22Rv1 (cell line): ENCODE results near the gene TMEM222.

Source experiments
- H3K27ac ChIP-seq: fragments of 450-650 bp; 2 replicates; pipeline ENCODE4 v1.5.1; 2017
- CTCF ChIP-seq: fragments of 450-650 bp; IDR thresholded peaks from 2 replicates; pipeline ENCODE4 v1.5.1; 2017; ENCODE audit warnings: mild to moderate bottlenecking
- ZFX ChIP-seq: fragments of 450-650 bp; IDR thresholded peaks from 2 replicates; pipeline ENCODE4 v1.6.1; 2017; ENCODE audit warnings: antibody characterized with exemption, borderline replicate concordance

The TMEM222 gene

GRCh38 chr1:27307874-27308598 is 13.9 kb upstream of the TMEM222 start:
- no peak overlapping the region for H3K27ac ChIP-seq
- TF ChIP-seq ZFX (no peak), CTCF (no peak)

DNA sequence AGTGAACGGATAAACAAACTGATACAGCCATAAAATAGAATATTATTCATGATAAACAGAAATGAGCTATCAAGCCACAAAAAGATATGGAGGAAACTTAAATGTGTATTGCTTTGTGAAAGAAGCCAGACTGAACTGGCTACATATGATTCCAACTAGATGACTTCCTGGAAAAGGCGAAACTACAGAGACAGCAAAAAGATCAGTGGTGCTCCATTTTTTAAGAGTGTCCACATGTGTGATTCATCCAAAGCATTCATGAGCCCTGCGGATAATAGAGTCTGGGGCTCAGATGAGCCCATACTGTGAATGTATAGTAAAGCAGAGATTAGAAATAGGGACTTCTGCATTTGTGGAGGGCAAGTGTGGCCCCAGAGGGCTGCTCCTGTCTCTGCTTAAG is 7.8 kb upstream of the TMEM222 start:
- H3K27ac ChIP-seq = no peak overlapping the region
- no peak for TF ChIP-seq CTCF
- TF ChIP-seq ZFX = no peak

GRCh38 chr1:27314737-27315136 is 7.2 kb upstream of the TMEM222 start:
- TF ChIP-seq CTCF (no peak), ZFX (no peak)

DNA sequence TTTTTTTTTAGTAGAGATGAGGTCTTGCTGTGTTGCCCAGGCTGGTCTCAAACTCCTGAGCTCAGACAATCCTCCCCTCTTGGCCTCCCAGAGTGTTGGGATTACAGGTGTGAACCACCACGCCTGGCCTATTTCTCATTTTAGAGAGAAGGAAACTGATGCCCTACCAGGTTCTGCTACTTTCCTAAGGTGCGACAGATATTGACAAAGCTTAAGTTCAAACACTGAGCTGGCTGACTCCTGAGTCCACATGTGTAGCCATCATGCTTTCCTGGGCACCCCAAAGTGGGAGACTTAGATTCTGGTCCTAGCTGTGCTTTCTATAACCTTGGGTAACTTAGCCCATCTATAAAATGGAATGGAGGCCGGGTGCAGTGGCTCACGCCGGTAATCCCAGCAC is 5.1 kb upstream of the TMEM222 start:
- TF ChIP-seq ZFX (no peak), CTCF (no peak)

More at GRCh38 chr1:27314737-27315136, 7.2 kb upstream of the TMEM222 start:
- no peak overlapping the region for H3K27ac ChIP-seq

GRCh38 chr1:27318136-27318535 is 3.8 kb upstream of the TMEM222 start:
- TF ChIP-seq ZFX (no peak), CTCF (no peak)

More for the DNA sequence above, 5.1 kb upstream of the TMEM222 start:
- no peak overlapping the region for H3K27ac ChIP-seq

DNA sequence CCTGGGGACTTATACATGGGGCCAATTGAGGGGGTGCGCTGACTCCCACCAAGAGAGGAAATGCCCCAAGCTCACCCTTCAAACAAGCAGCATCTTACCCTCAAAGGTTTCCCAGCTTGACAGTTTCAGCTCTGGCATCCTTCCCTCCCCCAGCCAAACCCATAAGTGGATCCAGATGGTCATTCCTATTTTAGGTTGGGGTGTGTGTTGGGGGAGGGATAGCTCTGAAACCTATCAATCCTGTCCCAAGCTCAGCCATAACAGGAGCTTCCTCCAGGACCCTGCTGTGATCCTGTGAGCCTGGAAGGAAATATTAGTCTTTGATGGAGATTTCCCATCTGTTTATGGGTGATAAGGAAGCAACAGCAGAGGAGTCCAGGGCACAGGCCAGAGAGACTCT is 3.4 kb upstream of the TMEM222 start:
- H3K27ac ChIP-seq = no peak overlapping the region
- no peak for TF ChIP-seq ZFX
- no peak for TF ChIP-seq CTCF

More at GRCh38 chr1:27318136-27318535, 3.8 kb upstream of the TMEM222 start:
- H3K27ac ChIP-seq = no peak overlapping the region

DNA sequence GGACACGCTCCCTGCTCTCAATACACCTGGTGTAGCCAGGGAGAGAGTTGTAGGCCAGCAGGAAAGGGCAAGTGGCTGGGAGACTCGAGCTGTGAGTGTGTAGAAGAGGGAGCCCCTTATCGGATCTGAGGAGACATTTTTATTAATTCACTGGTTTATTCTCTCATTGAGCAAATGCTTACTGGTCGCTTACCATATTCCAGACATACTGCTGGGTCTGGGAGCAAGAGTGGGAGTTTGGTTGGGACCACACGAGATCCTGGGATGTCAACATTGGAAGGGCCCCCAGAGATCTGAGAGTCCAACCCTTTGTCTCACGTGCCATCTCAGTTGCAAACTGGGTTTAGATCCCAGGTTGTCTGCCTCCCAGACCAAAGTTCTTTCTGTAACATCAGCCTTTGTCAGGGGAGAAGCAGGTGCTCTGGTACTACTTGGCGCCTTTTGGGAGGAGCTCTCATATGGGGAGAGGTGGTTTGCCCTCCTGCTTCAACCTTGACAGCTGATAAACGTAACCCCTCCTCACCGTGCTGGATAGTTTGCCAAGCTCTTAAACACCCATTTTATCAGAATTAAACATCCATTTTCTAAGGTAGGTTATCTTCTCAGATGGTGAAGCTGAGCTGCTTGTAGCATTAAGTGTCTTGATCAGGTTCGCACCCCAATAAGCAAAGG is 742 bp downstream of the TMEM222 start:
- H3K27ac ChIP-seq = peak overlapping the region; percentile 88

More for the DNA sequence above, 742 bp downstream of the TMEM222 start:
- TF ChIP-seq ZFX = no peak
